ENCODE results near the gene ECM1.

ECM1 gene

GRCh38 chr1:150507912-150508864, at the start of gene ECM1:
ECM1 (plus strand) TSS chr1:150508109; CDS start chr1:150508210, 101 bp downstream.
- DNase-seq (ENCODE audit: insufficient read length, low spot score) (no peak), FAIRE-seq (no peak)
- TF ChIP-seq CTCF (IDR thresholded peaks at IDR 0.05; ENCODE audit: insufficient read depth, missing control alignments), result no peak

- DNase-seq (ENCODE audit: insufficient read length, low spot score) (peak; percentile 51), FAIRE-seq (peak; percentile 81)
- TF ChIP-seq CTCF (IDR thresholded peaks at IDR 0.05; ENCODE audit: insufficient read depth, missing control alignments), result peak; percentile 92
These were observed 43.5 kb upstream of the ECM1 start for GRCh38 chr1:150464422-150464826.

GRCh38 chr1:150466964-150467363, 40.9 kb upstream of the ECM1 start:
- no peak for DNase-seq (ENCODE audit: insufficient read length, low spot score)
- no peak for FAIRE-seq

GRCh38 chr1:150469291-150469690, 38.6 kb upstream of the ECM1 start:
- FAIRE-seq (no peak), DNase-seq (ENCODE audit: insufficient read length, low spot score) (no peak)
- TF ChIP-seq CTCF (IDR thresholded peaks at IDR 0.05; ENCODE audit: insufficient read depth, missing control alignments), result no peak

More at GRCh38 chr1:150466964-150467363, 40.9 kb upstream of the ECM1 start:
- no peak for TF ChIP-seq CTCF (IDR thresholded peaks at IDR 0.05; ENCODE audit: insufficient read depth, missing control alignments)

- DNase-seq (ENCODE audit: insufficient read length, low spot score) (no peak), FAIRE-seq (no peak)
- no peak for TF ChIP-seq CTCF (IDR thresholded peaks at IDR 0.05; ENCODE audit: insufficient read depth, missing control alignments)
These were observed 35.2 kb upstream of the ECM1 start for GRCh38 chr1:150472601-150473200.

- FAIRE-seq (peak; percentile 21), DNase-seq (ENCODE audit: insufficient read length, low spot score) (no peak)
- TF ChIP-seq CTCF (IDR thresholded peaks at IDR 0.05; ENCODE audit: insufficient read depth, missing control alignments), result no peak
These were observed 34.2 kb upstream of the ECM1 start for GRCh38 chr1:150473659-150474058.
